ENCODE results near the gene FOXL3.

FOXL3 gene

GRCh38 chr7:248732-249435, 41.1 kb upstream of the FOXL3 start:
- Histone ChIP-seq H3K4me1 (ENCODE audit: control insufficient read depth in 1 of 2, insufficient read depth in 2 of 2, low read length in 2 of 2) (no peaks in the 10 kb centered on the region), H3K9me3 (ENCODE audit: control insufficient read depth in 1 of 2, low read length in 2 of 2) (no peaks in the 10 kb centered on the region), H3K4me3 (ENCODE audit: low read depth in 1 of 2, low read length in 2 of 2) (no peak overlapping the region), H3K36me3 (ENCODE audit: control insufficient read depth in 1 of 2, insufficient read depth in 2 of 2, low read length in 2 of 2) (peaks cover 22 to 75% of the 10 kb centered on the region in 2 donors), H3K27me3 (ENCODE audit: low read depth, low read length) (no peaks in the 10 kb centered on the region), H3K27ac (ENCODE audit: low read length) (no peak overlapping the region)

GRCh38 chr7:249989-250388, 40.0 kb upstream of the FOXL3 start:
- no peak overlapping the region for H3K4me3 ChIP-seq (ENCODE audit: low read depth in 1 of 2, low read length in 2 of 2)
- H3K36me3 ChIP-seq (ENCODE audit: control insufficient read depth in 1 of 2, insufficient read depth in 2 of 2, low read length in 2 of 2) = peaks cover 32 to 83% of the 10 kb centered on the region in 2 donors

GRCh38 chr7:250523-250922, 39.4 kb upstream of the FOXL3 start:
- Histone ChIP-seq H3K36me3 (ENCODE audit: control insufficient read depth in 1 of 2, insufficient read depth in 2 of 2, low read length in 2 of 2) (peaks cover 32 to 89% of the 10 kb centered on the region in 2 donors), H3K27me3 (ENCODE audit: low read depth, low read length) (no peaks in the 10 kb centered on the region), H3K9me3 (ENCODE audit: control insufficient read depth in 1 of 2, low read length in 2 of 2) (no peaks in the 10 kb centered on the region), H3K27ac (ENCODE audit: low read length) (no peak overlapping the region), H3K4me1 (ENCODE audit: control insufficient read depth in 1 of 2, insufficient read depth in 2 of 2, low read length in 2 of 2) (no peaks in the 10 kb centered on the region), H3K4me3 (ENCODE audit: low read depth in 1 of 2, low read length in 2 of 2) (no peak overlapping the region)

More at GRCh38 chr7:249989-250388, 40.0 kb upstream of the FOXL3 start:
- no peak overlapping the region for H3K27ac ChIP-seq (ENCODE audit: low read length)
- H3K27me3 ChIP-seq (ENCODE audit: low read depth, low read length) = no peaks in the 10 kb centered on the region
- H3K9me3 ChIP-seq (ENCODE audit: control insufficient read depth in 1 of 2, low read length in 2 of 2) = no peaks in the 10 kb centered on the region
- H3K4me1 ChIP-seq (ENCODE audit: control insufficient read depth in 1 of 2, insufficient read depth in 2 of 2, low read length in 2 of 2) = no peaks in the 10 kb centered on the region

- no peaks in the 10 kb centered on the region for H3K27me3 ChIP-seq (ENCODE audit: low read depth, low read length)
- no peaks in the 10 kb centered on the region for H3K4me1 ChIP-seq (ENCODE audit: control insufficient read depth in 1 of 2, insufficient read depth in 2 of 2, low read length in 2 of 2)
- H3K27ac ChIP-seq (ENCODE audit: low read length) = no peak overlapping the region
- H3K36me3 ChIP-seq (ENCODE audit: control insufficient read depth in 1 of 2, insufficient read depth in 2 of 2, low read length in 2 of 2) = peaks cover 32 to 93% of the 10 kb centered on the region in 2 donors
- H3K9me3 ChIP-seq (ENCODE audit: control insufficient read depth in 1 of 2, low read length in 2 of 2) = no peaks in the 10 kb centered on the region
- no peak overlapping the region for H3K4me3 ChIP-seq (ENCODE audit: low read depth in 1 of 2, low read length in 2 of 2)
Measured at GRCh38 chr7:251005-251404, 39.0 kb upstream of the FOXL3 start.

- Histone ChIP-seq H3K4me1 (ENCODE audit: control insufficient read depth in 1 of 2, insufficient read depth in 2 of 2, low read length in 2 of 2) (no peaks in the 10 kb centered on the region), H3K36me3 (ENCODE audit: control insufficient read depth in 1 of 2, insufficient read depth in 2 of 2, low read length in 2 of 2) (peaks cover 33 to 96% of the 10 kb centered on the region in 2 donors), H3K4me3 (ENCODE audit: low read depth in 1 of 2, low read length in 2 of 2) (no peak overlapping the region), H3K27me3 (ENCODE audit: low read depth, low read length) (no peaks in the 10 kb centered on the region), H3K27ac (ENCODE audit: low read length) (no peak overlapping the region), H3K9me3 (ENCODE audit: control insufficient read depth in 1 of 2, low read length in 2 of 2) (no peaks in the 10 kb centered on the region)
Measured at GRCh38 chr7:251446-252175, 38.4 kb upstream of the FOXL3 start.

- no peaks in the 10 kb centered on the region for H3K4me1 ChIP-seq (ENCODE audit: control insufficient read depth in 1 of 2, insufficient read depth in 2 of 2, low read length in 2 of 2)
- no peak overlapping the region for H3K27ac ChIP-seq (ENCODE audit: low read length)
- peaks cover 38 to 96% of the 10 kb centered on the region in 2 donors for H3K36me3 ChIP-seq (ENCODE audit: control insufficient read depth in 1 of 2, insufficient read depth in 2 of 2, low read length in 2 of 2)
- no peak overlapping the region for H3K4me3 ChIP-seq (ENCODE audit: low read depth in 1 of 2, low read length in 2 of 2)
- no peaks in the 10 kb centered on the region for H3K27me3 ChIP-seq (ENCODE audit: low read depth, low read length)
- no peaks in the 10 kb centered on the region for H3K9me3 ChIP-seq (ENCODE audit: control insufficient read depth in 1 of 2, low read length in 2 of 2)
Measured at GRCh38 chr7:252216-252965, 37.6 kb upstream of the FOXL3 start.

GRCh38 chr7:252981-253380, 37.0 kb upstream of the FOXL3 start:
- Histone ChIP-seq H3K27ac (ENCODE audit: low read length) (no peak overlapping the region), H3K27me3 (ENCODE audit: low read depth, low read length) (no peaks in the 10 kb centered on the region), H3K4me3 (ENCODE audit: low read depth in 1 of 2, low read length in 2 of 2) (no peak overlapping the region), H3K9me3 (ENCODE audit: control insufficient read depth in 1 of 2, low read length in 2 of 2) (no peaks in the 10 kb centered on the region), H3K36me3 (ENCODE audit: control insufficient read depth in 1 of 2, insufficient read depth in 2 of 2, low read length in 2 of 2) (peaks cover 38 to 92% of the 10 kb centered on the region in 2 donors), H3K4me1 (ENCODE audit: control insufficient read depth in 1 of 2, insufficient read depth in 2 of 2, low read length in 2 of 2) (no peaks in the 10 kb centered on the region)

- H3K4me3 ChIP-seq (ENCODE audit: low read depth in 1 of 2, low read length in 2 of 2) = no peak overlapping the region
- no peaks in the 10 kb centered on the region for H3K27me3 ChIP-seq (ENCODE audit: low read depth, low read length)
- peaks cover 41 to 88% of the 10 kb centered on the region in 2 donors for H3K36me3 ChIP-seq (ENCODE audit: control insufficient read depth in 1 of 2, insufficient read depth in 2 of 2, low read length in 2 of 2)
- H3K4me1 ChIP-seq (ENCODE audit: control insufficient read depth in 1 of 2, insufficient read depth in 2 of 2, low read length in 2 of 2) = no peaks in the 10 kb centered on the region
- no peaks in the 10 kb centered on the region for H3K9me3 ChIP-seq (ENCODE audit: control insufficient read depth in 1 of 2, low read length in 2 of 2)
- no peak overlapping the region for H3K27ac ChIP-seq (ENCODE audit: low read length)
Measured at GRCh38 chr7:253581-254336, 36.2 kb upstream of the FOXL3 start.

- Histone ChIP-seq H3K36me3 (ENCODE audit: control insufficient read depth in 1 of 2, insufficient read depth in 2 of 2, low read length in 2 of 2) (peaks cover 42 to 89% of the 10 kb centered on the region in 2 donors), H3K27me3 (ENCODE audit: low read depth, low read length) (no peaks in the 10 kb centered on the region), H3K4me1 (ENCODE audit: control insufficient read depth in 1 of 2, insufficient read depth in 2 of 2, low read length in 2 of 2) (no peaks in the 10 kb centered on the region), H3K4me3 (ENCODE audit: low read depth in 1 of 2, low read length in 2 of 2) (no peak overlapping the region), H3K27ac (ENCODE audit: low read length) (no peak overlapping the region), H3K9me3 (ENCODE audit: control insufficient read depth in 1 of 2, low read length in 2 of 2) (no peaks in the 10 kb centered on the region)
Measured at GRCh38 chr7:254337-255037, 35.5 kb upstream of the FOXL3 start.

- H3K9me3 ChIP-seq (ENCODE audit: control insufficient read depth in 1 of 2, low read length in 2 of 2) = no peaks in the 10 kb centered on the region
- no peaks in the 10 kb centered on the region for H3K27me3 ChIP-seq (ENCODE audit: low read depth, low read length)
- H3K36me3 ChIP-seq (ENCODE audit: control insufficient read depth in 1 of 2, insufficient read depth in 2 of 2, low read length in 2 of 2) = peaks cover 37 to 89% of the 10 kb centered on the region in 2 donors
- no peak overlapping the region for H3K27ac ChIP-seq (ENCODE audit: low read length)
- H3K4me3 ChIP-seq (ENCODE audit: low read depth in 1 of 2, low read length in 2 of 2) = no peak overlapping the region
- no peaks in the 10 kb centered on the region for H3K4me1 ChIP-seq (ENCODE audit: control insufficient read depth in 1 of 2, insufficient read depth in 2 of 2, low read length in 2 of 2)
Measured at GRCh38 chr7:255038-255435, 34.9 kb upstream of the FOXL3 start.
